SK-N-SH treated with all-trans-retinoic acid at 6 μM for 48 hours (cell line): ENCODE measurements around the gene TSPAN10.
A peak's percentile ranks its signal among the peaks of the same experiment; 100 is the strongest.

ENCODE experiments used
- ATAC-seq: fragments of 200-7000 bp; cut with Tn5 transposase; 3 replicates; pipeline ENCODE4 v1.9.1; 2020; ENCODE audit warnings: mild to moderate bottlenecking, moderate library complexity
- ARNTL ChIP-seq: fragments of 450-650 bp; formaldehyde crosslinking; IDR thresholded peaks from 2 replicates; pipeline ENCODE4 v1.5.0; 2020; ENCODE audit warnings: low read depth, mild to moderate bottlenecking, moderate library complexity, borderline replicate concordance
- BACH2 ChIP-seq: fragments of 250-450 bp; sonication (Bioruptor Pico); IDR thresholded peaks from 2 replicates; pipeline ENCODE4 v1.9.0; 2021; ENCODE audit warnings: mild to moderate bottlenecking, borderline replicate concordance
- CSDC2 ChIP-seq: fragments of 250-450 bp; sonication (Bioruptor Pico); IDR thresholded peaks from 2 replicates; pipeline ENCODE4 v1.5.0; 2020; ENCODE audit warnings: mild to moderate bottlenecking, moderate library complexity
- ESRRG ChIP-seq: fragments of 250-450 bp; sonication (Bioruptor Pico); IDR thresholded peaks from 2 replicates; pipeline ENCODE4 v1.6.1; 2021; ENCODE audit warnings: mild to moderate bottlenecking
- GLIS3 ChIP-seq: fragments of 250-450 bp; sonication (Bioruptor Pico); IDR thresholded peaks from 2 replicates; pipeline ENCODE4 v1.5.0; 2020; ENCODE audit warnings: mild to moderate bottlenecking, moderate library complexity
- ISL1 ChIP-seq: fragments of 250-450 bp; sonication (Bioruptor Pico); IDR thresholded peaks from 2 replicates; pipeline ENCODE4 v2.1.2; 2022; ENCODE audit warnings: mild to moderate bottlenecking, moderate library complexity
- OSR1 ChIP-seq: fragments of 250-450 bp; sonication (Bioruptor Pico); IDR thresholded peaks from 2 replicates; pipeline ENCODE4 v1.8.0; 2022; ENCODE audit warnings: moderate library complexity, mild to moderate bottlenecking, inconsistent platforms
- PPARA ChIP-seq: fragments of 250-450 bp; sonication (Bioruptor Pico); IDR thresholded peaks from 2 replicates; pipeline ENCODE4 v1.5.0; 2020; ENCODE audit warnings: mild to moderate bottlenecking, borderline replicate concordance
- RARB ChIP-seq: fragments of 250-450 bp; sonication (Bioruptor Pico); IDR thresholded peaks from 2 replicates; pipeline ENCODE4 v1.8.0; 2021; ENCODE audit warnings: mild to moderate bottlenecking, moderate library complexity
- SNAI2 ChIP-seq: fragments of 250-450 bp; sonication (Bioruptor Pico); IDR thresholded peaks from 2 replicates; pipeline ENCODE4 v1.5.0; 2020; ENCODE audit warnings: mild to moderate bottlenecking, moderate library complexity
- TCF4 ChIP-seq: fragments of 250-450 bp; sonication (Bioruptor Pico); IDR thresholded peaks from 2 replicates; pipeline ENCODE4 v1.8.0; 2021; ENCODE audit warnings: mild to moderate bottlenecking, moderate library complexity, borderline replicate concordance
- TOX ChIP-seq: fragments of 250-450 bp; sonication (Bioruptor Pico); IDR thresholded peaks from 2 replicates; pipeline ENCODE4 v1.8.0; 2021; ENCODE audit warnings: mild to moderate bottlenecking, moderate library complexity, borderline replicate concordance
- ZFP30 ChIP-seq: fragments of 450-650 bp; formaldehyde crosslinking; IDR thresholded peaks from 2 replicates; pipeline ENCODE4 v1.5.0; 2022; ENCODE audit warnings: mild to moderate bottlenecking, moderate library complexity
- ZNF565 ChIP-seq: fragments of 450-650 bp; formaldehyde crosslinking; conservative IDR thresholded peaks from 2 replicates; pipeline ENCODE4 v1.5.0; 2020; ENCODE audit warnings: low read depth, mild to moderate bottlenecking, moderate library complexity
- ZNF70 ChIP-seq: fragments of 450-650 bp; formaldehyde crosslinking; IDR thresholded peaks from 2 replicates; pipeline ENCODE4 v1.5.0; 2020; ENCODE audit warnings: mild to moderate bottlenecking, moderate library complexity
- ZNF8 ChIP-seq: fragments of 450-650 bp; formaldehyde crosslinking; IDR thresholded peaks from 2 replicates; pipeline ENCODE4 v1.5.0; 2020; ENCODE audit warnings: mild to moderate bottlenecking, moderate library complexity
- TF ChIP-seq, protein P1 (sequence below): fragments of 250-450 bp; sonication (Bioruptor Pico); IDR thresholded peaks from 2 replicates; pipeline ENCODE4 v1.8.0; 2021; ENCODE audit warnings: low read depth, mild to moderate bottlenecking, moderate library complexity, borderline replicate concordance
- TF ChIP-seq, protein P2 (sequence below): fragments of 250-450 bp; sonication (Bioruptor Pico); IDR thresholded peaks from 2 replicates; pipeline ENCODE4 v1.5.1; 2020; ENCODE audit warnings: low read depth, mild to moderate bottlenecking, moderate library complexity
- TF ChIP-seq, protein P3 (sequence below): fragments of 250-450 bp; sonication (Bioruptor Pico); IDR thresholded peaks from 2 replicates; pipeline ENCODE4 v1.5.1; 2021; ENCODE audit warnings: mild to moderate bottlenecking, moderate library complexity
- TF ChIP-seq, protein P4 (sequence below): fragments of 250-450 bp; sonication (Bioruptor Pico); IDR thresholded peaks from 2 replicates; pipeline ENCODE4 v1.8.0; 2020; ENCODE audit warnings: mild to moderate bottlenecking, moderate library complexity, borderline replicate concordance

The TSPAN10 gene

DNA sequence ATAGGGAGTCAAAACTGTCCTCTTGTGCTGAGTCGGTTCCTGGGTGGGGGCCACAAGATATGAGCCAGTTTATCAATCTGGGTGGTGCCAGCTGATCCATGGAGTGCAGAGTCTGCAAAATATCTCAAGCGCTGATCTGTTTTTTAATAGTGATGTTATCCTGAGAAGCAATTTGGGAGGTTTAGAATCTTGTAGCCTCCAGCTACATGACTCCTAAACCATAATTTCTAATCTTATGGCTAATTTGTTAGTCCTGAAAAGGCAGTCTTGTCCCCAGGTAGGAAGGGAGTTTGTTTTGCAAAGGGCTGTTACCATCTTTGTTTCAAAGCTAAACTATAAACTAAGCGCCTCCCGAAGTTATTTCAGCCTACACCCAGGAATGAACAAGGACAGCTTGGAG, 1.7 kb downstream of the TSPAN10 start (continued):
- no peak for TF ChIP-seq PPARA (CRISPR knock-in tag)
- TF ChIP-seq, protein P1, sequence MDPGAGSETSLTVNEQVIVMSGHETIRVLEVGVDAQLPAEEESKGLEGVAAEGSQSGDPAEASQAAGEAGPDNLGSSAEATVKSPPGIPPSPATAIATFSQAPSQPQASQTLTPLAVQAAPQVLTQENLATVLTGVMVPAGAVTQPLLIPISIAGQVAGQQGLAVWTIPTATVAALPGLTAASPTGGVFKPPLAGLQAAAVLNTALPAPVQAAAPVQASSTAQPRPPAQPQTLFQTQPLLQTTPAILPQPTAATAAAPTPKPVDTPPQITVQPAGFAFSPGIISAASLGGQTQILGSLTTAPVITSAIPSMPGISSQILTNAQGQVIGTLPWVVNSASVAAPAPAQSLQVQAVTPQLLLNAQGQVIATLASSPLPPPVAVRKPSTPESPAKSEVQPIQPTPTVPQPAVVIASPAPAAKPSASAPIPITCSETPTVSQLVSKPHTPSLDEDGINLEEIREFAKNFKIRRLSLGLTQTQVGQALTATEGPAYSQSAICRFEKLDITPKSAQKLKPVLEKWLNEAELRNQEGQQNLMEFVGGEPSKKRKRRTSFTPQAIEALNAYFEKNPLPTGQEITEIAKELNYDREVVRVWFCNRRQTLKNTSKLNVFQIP (CRISPR knock-in tag), result no peak
- TF ChIP-seq SNAI2 (CRISPR knock-in tag), result no peak
- no peak for TF ChIP-seq RARB (CRISPR knock-in tag)
- TF ChIP-seq, protein P2, sequence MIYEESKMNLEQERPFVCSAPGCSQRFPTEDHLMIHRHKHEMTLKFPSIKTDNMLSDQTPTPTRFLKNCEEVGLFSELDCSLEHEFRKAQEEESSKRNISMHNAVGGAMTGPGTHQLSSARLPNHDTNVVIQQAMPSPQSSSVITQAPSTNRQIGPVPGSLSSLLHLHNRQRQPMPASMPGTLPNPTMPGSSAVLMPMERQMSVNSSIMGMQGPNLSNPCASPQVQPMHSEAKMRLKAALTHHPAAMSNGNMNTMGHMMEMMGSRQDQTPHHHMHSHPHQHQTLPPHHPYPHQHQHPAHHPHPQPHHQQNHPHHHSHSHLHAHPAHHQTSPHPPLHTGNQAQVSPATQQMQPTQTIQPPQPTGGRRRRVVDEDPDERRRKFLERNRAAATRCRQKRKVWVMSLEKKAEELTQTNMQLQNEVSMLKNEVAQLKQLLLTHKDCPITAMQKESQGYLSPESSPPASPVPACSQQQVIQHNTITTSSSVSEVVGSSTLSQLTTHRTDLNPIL (CRISPR knock-in tag), result no peak

DNA sequence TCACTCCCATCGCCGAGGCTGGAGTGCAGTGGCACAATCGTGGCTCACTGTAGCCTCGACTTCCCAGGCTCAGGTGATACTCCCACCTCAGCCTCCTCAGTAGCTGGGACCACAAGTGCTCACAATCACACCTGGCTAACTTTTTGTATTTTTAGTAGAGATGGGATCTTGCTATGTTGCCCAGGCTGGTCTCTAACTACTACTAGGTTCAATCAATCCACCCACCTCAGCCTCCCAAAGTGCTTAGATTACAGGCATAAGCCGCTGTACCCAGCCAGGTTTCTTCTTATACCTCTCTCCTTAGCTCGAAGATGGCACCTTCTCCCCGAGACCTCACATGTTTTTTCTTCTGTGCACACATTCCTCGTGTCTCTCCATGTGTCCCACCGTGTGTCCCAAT, 3.0 kb downstream of the TSPAN10 start:
- TF ChIP-seq SNAI2 (CRISPR knock-in tag), result no peak
- TF ChIP-seq, protein P1 (CRISPR knock-in tag), result no peak
- no peak for TF ChIP-seq PPARA (CRISPR knock-in tag)
- TF ChIP-seq TCF4 (CRISPR knock-in tag), result no peak
- TF ChIP-seq, protein P3, sequence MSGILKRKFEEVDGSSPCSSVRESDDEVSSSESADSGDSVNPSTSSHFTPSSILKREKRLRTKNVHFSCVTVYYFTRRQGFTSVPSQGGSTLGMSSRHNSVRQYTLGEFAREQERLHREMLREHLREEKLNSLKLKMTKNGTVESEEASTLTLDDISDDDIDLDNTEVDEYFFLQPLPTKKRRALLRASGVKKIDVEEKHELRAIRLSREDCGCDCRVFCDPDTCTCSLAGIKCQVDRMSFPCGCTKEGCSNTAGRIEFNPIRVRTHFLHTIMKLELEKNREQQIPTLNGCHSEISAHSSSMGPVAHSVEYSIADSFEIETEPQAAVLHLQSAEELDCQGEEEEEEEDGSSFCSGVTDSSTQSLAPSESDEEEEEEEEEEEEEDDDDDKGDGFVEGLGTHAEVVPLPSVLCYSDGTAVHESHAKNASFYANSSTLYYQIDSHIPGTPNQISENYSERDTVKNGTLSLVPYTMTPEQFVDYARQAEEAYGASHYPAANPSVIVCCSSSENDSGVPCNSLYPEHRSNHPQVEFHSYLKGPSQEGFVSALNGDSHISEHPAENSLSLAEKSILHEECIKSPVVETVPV (CRISPR knock-in tag), result no peak
- no peak for TF ChIP-seq ZNF8 (CRISPR knock-in tag)
- no peak for TF ChIP-seq ZNF565 (CRISPR knock-in tag)
- TF ChIP-seq, protein P4, sequence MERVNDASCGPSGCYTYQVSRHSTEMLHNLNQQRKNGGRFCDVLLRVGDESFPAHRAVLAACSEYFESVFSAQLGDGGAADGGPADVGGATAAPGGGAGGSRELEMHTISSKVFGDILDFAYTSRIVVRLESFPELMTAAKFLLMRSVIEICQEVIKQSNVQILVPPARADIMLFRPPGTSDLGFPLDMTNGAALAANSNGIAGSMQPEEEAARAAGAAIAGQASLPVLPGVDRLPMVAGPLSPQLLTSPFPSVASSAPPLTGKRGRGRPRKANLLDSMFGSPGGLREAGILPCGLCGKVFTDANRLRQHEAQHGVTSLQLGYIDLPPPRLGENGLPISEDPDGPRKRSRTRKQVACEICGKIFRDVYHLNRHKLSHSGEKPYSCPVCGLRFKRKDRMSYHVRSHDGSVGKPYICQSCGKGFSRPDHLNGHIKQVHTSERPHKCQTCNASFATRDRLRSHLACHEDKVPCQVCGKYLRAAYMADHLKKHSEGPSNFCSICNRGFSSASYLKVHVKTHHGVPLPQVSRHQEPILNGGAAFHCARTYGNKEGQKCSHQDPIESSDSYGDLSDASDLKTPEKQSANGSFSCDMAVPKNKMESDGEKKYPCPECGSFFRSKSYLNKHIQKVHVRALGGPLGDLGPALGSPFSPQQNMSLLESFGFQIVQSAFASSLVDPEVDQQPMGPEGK (CRISPR knock-in tag), result no peak
- no peak for TF ChIP-seq OSR1 (CRISPR knock-in tag)
- no peak for ATAC-seq

DNA sequence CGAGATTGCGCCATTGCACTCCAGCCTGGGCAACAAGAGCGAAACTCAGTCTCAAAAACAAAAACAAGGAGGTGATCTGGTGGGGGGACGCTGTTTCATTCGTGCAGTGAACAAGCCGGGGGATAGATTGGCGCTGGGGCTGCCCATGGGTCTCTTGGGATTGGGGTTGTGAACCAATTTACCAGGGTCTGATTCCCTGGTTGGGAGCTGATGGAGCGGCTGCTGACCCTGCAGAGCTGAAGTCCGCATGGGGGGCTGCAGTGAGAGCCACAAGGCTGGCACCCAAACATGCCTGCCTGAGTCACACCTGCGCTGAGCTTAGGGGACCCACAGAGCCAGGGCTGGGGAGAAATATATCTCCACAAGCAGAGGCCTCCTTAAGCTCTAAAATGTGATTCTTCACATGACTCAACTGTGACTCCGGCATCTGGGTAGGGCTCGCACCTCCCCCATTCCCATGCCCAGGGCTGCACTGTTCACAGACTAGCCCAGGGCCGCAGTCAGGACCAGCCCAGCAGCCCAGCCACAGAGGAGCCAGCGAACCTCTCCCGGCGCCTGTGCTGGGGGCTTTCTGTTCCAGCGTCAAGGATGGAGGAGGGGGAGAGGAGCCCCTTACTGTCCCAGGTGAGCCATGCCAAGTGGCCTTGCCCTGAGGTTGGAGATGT, 5.0 kb downstream of the TSPAN10 start:
- ATAC-seq, result peak; percentile 90
- TF ChIP-seq BACH2 (CRISPR knock-in tag), result no peak
- no peak for TF ChIP-seq ESRRG
- TF ChIP-seq RARB (CRISPR knock-in tag), result no peak
- TF ChIP-seq, protein P4 (CRISPR knock-in tag), result no peak
- TF ChIP-seq GLIS3 (CRISPR knock-in tag), result no peak
- no peak for TF ChIP-seq TCF4 (CRISPR knock-in tag)
- no peak for TF ChIP-seq OSR1 (CRISPR knock-in tag)
- TF ChIP-seq, protein P3 (CRISPR knock-in tag), result no peak
- TF ChIP-seq CSDC2, result no peak
- no peak for TF ChIP-seq ZFP30 (CRISPR knock-in tag)
- no peak for TF ChIP-seq ARNTL (CRISPR knock-in tag)
- no peak for TF ChIP-seq SNAI2 (CRISPR knock-in tag)
- TF ChIP-seq, protein P1 (CRISPR knock-in tag), result no peak
- no peak for TF ChIP-seq TOX (CRISPR knock-in tag)
- TF ChIP-seq ISL1 (CRISPR knock-in tag), result no peak
- no peak for TF ChIP-seq ZNF70
- TF ChIP-seq PPARA (CRISPR knock-in tag), result no peak
